ENCODE data around the gene REG4.
"Not testable (repeated sequence)": the region's sequence is repeated elsewhere in the genome, so short reads cannot be mapped to it uniquely, and the experiment has no call there.

The REG4 gene

DNA sequence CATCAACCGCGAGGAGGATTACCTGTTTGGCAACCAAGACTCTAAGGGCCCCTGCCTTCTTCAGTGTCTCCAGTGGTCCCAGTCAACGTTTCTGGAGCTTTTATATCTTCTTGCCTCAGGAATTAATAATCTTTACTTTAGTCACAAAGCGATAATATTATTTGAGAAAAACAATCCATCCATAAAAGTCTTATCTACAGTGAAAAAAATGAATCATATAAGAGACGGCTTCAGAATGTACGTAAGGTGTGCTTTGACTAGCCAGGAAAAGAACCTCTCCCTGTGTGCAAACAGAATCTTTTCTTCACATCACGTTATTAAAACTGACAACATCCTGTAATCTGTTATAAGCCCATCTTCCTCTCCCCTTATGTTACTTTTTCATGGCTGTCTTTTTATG is at the start of gene REG4:
Gene REG4, minus strand, starts transcription at position 74 of the 400 bp plus-strand sequence. CDS start 2,691 bp downstream, outside the sequence.
- TF ChIP-seq, protein P1, sequence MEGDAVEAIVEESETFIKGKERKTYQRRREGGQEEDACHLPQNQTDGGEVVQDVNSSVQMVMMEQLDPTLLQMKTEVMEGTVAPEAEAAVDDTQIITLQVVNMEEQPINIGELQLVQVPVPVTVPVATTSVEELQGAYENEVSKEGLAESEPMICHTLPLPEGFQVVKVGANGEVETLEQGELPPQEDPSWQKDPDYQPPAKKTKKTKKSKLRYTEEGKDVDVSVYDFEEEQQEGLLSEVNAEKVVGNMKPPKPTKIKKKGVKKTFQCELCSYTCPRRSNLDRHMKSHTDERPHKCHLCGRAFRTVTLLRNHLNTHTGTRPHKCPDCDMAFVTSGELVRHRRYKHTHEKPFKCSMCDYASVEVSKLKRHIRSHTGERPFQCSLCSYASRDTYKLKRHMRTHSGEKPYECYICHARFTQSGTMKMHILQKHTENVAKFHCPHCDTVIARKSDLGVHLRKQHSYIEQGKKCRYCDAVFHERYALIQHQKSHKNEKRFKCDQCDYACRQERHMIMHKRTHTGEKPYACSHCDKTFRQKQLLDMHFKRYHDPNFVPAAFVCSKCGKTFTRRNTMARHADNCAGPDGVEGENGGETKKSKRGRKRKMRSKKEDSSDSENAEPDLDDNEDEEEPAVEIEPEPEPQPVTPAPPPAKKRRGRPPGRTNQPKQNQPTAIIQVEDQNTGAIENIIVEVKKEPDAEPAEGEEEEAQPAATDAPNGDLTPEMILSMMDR (IDR thresholded peaks at IDR 0.05; ENCODE audit: low read depth, low read length, missing control alignments), result no peak
- H3K4me3 ChIP-seq (ENCODE audit: low read depth, low read length), result no peak within 1 kb of the TSS
- DNase-seq (ENCODE audit: low read depth), result no peak
- in situ Hi-C loops (cut with HindIII; ENCODE audit: low sequenced_read_pairs), result no loop called here

DNA sequence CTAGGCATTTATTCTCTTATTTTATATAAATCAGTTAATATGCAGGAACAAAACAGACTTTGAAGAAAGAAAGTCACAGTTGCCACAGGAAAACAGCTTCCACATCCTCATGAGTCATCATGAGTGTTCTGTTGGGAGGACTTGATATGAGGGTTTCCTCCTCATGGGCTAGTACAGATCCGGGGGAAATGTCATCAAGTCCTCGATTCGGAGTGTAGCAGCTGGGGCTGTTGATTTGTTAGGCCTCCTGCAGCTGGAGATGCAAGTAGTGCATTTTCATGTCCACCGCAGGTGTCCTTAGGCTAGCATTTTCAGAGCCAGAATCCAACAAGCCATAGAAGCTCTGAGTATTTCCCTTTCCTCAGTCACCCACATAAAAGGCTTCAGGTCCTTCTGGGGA is 48.4 kb upstream of the REG4 start:
- TF ChIP-seq, protein P1 (IDR thresholded peaks at IDR 0.05; ENCODE audit: low read depth, low read length, missing control alignments), result no peak
- in situ Hi-C loops (cut with HindIII; ENCODE audit: low sequenced_read_pairs), result loop anchor here (25.0 kb wide), 1 partner anchor 103 kb away; no protein-coding TSS in a partner anchor
- peak; percentile 18 for DNase-seq (ENCODE audit: low read depth)
- H3K4me3 ChIP-seq (ENCODE audit: low read depth, low read length), result no peak overlapping the region

DNA sequence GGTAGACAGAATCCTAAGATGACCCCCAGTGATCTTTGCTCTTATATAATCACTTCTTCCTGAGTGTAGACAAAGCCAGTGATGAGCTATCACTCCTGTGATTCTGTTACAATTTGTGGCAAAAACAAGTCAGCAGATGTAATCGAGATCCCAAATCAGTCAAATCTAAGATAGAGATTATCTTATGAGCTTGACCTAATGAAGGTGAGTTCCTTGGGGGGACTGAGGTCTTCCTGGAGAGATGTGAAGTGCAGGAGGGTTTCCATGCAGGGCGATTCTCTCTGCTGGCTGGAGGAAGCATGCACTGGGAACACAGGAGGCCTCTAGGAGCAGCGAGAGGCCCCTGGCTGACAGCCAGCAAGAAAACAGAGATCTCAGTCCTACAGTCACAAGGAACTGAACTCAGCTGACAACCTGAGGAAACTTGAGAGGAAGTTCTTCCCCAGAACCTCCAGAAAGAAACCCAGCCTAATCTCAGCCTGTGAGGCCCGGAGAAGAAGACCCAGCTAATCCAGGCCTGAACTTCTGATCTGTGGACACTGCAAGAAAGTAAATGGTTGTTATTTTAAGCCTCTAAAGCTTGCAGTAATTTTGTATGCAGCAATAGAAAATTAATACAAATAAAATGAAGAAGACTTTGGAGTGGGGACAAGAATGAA is 47.4 kb upstream of the REG4 start:
- H3K4me3 ChIP-seq (ENCODE audit: low read depth, low read length); DNase-seq (ENCODE audit: low read depth): not testable (repeated sequence)
- in situ Hi-C loops (cut with HindIII; ENCODE audit: low sequenced_read_pairs), result loop anchor here (25.0 kb wide), 1 partner anchor 104 kb away; no protein-coding TSS in a partner anchor

DNA sequence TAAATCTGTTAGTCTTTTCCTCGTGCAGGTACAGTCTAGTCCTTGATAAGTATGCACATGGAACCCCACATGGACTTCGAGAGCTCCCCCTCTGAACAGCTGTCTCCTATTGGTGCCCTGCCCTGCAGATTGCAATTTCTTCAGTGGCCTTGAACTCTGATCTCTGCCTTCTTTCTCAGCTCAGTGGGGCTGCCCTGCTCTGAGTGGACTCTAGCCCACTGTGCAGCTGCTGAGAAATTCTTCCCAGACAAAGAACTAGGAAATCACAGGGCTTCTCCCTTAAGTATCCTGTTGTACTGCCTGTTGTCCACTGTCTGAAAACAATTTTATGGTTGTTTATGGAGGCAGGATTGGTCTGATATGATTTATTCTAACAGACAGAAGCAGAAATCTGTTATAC is 46.9 kb upstream of the REG4 start:
- no peak overlapping the region for H3K4me3 ChIP-seq (ENCODE audit: low read depth, low read length)
- in situ Hi-C loops (cut with HindIII; ENCODE audit: low sequenced_read_pairs), result loop anchor here (25.0 kb wide), 1 partner anchor 104 kb away; no protein-coding TSS in a partner anchor
- TF ChIP-seq, protein P1 (IDR thresholded peaks at IDR 0.05; ENCODE audit: low read depth, low read length, missing control alignments), result no peak
- no peak for DNase-seq (ENCODE audit: low read depth)

DNA sequence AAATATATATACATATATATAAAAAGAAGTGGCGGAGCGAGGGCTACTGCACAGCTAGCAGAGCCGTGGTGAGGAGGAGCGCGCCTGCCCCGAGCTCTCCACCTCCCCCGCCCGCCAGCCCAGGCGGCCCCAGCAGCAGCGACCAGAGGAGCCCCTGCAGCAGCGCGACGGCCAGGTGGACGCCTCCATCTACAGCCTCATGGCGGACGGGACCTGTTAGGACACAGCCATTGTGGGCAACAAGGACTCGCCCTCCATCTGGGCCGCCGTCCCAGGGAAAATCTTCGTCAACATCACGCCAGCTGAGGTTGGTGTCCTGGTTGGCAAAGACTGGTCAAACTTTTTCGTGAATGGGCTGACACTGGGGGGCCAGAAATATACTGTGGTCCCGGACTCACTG is 41.9 kb upstream of the REG4 start:
- in situ Hi-C loops (cut with HindIII; ENCODE audit: low sequenced_read_pairs), result loop anchor here (25.0 kb wide), 1 partner anchor 109 kb away; no protein-coding TSS in a partner anchor
- TF ChIP-seq, protein P1 (IDR thresholded peaks at IDR 0.05; ENCODE audit: low read depth, low read length, missing control alignments), result no peak
- no peak for DNase-seq (ENCODE audit: low read depth)
- no peak overlapping the region for H3K4me3 ChIP-seq (ENCODE audit: low read depth, low read length)

DNA sequence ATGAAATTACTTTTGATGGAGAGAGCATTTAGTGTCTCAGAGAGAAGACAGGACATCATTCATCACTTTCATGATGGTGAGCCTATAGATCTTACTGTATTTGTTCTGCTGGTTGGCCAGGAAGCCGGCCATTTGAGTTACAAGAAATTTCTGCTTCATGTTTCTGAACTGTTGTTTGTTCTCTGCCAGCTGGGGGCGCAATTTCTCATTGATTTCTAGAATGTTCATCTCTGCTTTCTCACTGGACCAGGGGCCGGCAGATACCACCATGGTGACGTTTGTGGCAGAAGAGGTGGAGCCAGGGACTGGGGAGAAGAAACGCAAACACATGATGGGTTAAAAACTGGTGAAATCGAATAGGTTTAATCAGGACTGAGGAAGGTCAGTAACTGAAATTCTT is 32.9 kb upstream of the REG4 start:
- DNase-seq (ENCODE audit: low read depth); H3K4me3 ChIP-seq (ENCODE audit: low read depth, low read length); in situ Hi-C loops (cut with HindIII; ENCODE audit: low sequenced_read_pairs): not testable (repeated sequence)

DNA sequence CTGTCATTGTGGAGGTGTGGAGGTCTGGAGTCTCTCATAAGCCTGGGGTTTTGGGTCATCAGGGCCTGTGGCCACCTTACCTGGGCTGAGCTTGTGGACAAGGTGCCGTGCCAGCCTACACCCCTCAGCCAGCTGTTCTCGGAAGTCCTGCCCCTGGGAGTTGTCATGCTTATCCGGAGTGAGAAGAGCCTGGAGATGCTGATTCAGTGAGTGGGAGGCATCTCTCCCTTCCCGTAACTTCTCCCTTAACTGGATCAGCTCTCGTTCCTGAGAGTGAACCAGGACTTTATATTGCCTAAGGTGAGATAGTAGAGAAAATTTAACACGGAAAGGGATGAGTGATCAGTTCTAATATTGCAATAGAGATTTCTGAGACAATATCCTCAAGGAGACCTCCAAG is 30.0 kb upstream of the REG4 start:
- H3K4me3 ChIP-seq (ENCODE audit: low read depth, low read length), result no peak overlapping the region
- no peak for DNase-seq (ENCODE audit: low read depth)
- TF ChIP-seq, protein P1 (IDR thresholded peaks at IDR 0.05; ENCODE audit: low read depth, low read length, missing control alignments), result no peak
- in situ Hi-C loops (cut with HindIII; ENCODE audit: low sequenced_read_pairs), result no loop called here
